CD4-positive, alpha-beta T cell treated with Interferon gamma for 1 hour (primary cell): ENCODE data around the gene SIRPG.
A peak's percentile ranks its signal among the peaks of the same experiment; 100 is the strongest.
"Not testable (repeated sequence)": the region's sequence is repeated elsewhere in the genome, so short reads cannot be mapped to it uniquely, and the experiment has no call there.

Experiments used
- DNase-seq: peaks from one replicate; pipeline ENCODE4 v3.0.0-alpha.2; 2020

Gene SIRPG

GRCh38 chr20:1633535-1633934, 24.0 kb downstream of the SIRPG start:
- no peak for DNase-seq

- no peak for DNase-seq
Observed at GRCh38 chr20:1632178-1632577, 25.4 kb downstream of the SIRPG start.

GRCh38 chr20:1631309-1632151, 26.0 kb downstream of the SIRPG start:
- no peak for DNase-seq

GRCh38 chr20:1630186-1630585, 27.4 kb downstream of the SIRPG start:
- no peak for DNase-seq

- DNase-seq = no peak
Observed at GRCh38 chr20:1629321-1629720, 28.3 kb downstream of the SIRPG start.

- no peak for DNase-seq
Observed at GRCh38 chr20:1628621-1629020, 29.0 kb downstream of the SIRPG start.

- no peak for DNase-seq
Observed at GRCh38 chr20:1627200-1627550, 30.4 kb downstream of the SIRPG start.

GRCh38 chr20:1626528-1627199, 30.9 kb downstream of the SIRPG start:
- DNase-seq = no peak

- DNase-seq = no peak
Observed at GRCh38 chr20:1625083-1625690, 32.4 kb downstream of the SIRPG start.

- no peak for DNase-seq
Observed at GRCh38 chr20:1623501-1624205, 33.9 kb downstream of the SIRPG start.

GRCh38 chr20:1622450-1622849, 35.1 kb downstream of the SIRPG start:
- DNase-seq = no peak

- DNase-seq = no peak
Observed at GRCh38 chr20:1621316-1621715, 36.3 kb downstream of the SIRPG start.

- DNase-seq = peak; percentile 23
Observed at GRCh38 chr20:1619861-1620444, 37.6 kb downstream of the SIRPG start, which contains the start of gene SIRPB1. TSS of gene SIRPB1 (minus strand) at chr20:1620009. CDS start at chr20:1619944, 65 bp downstream.

- DNase-seq = no peak
Observed at GRCh38 chr20:1618954-1619540, 38.5 kb downstream of the SIRPG start.

GRCh38 chr20:1618479-1618878, 39.1 kb downstream of the SIRPG start:
- no peak for DNase-seq

GRCh38 chr20:1616858-1617434, 40.6 kb downstream of the SIRPG start:
- DNase-seq = no peak

- DNase-seq = not testable (repeated sequence)
Observed at GRCh38 chr20:1610404-1610803, 47.2 kb downstream of the SIRPG start.

GRCh38 chr20:1608678-1609347, 48.8 kb downstream of the SIRPG start:
- not testable (repeated sequence) for DNase-seq

GRCh38 chr20:1600736-1601135, 56.8 kb downstream of the SIRPG start:
- DNase-seq = no peak

GRCh38 chr20:1595333-1595732, 62.2 kb downstream of the SIRPG start:
- no peak for DNase-seq
